ENCODE data around the gene LCOR.
"Not testable (repeated sequence)": the region's sequence is repeated elsewhere in the genome, so short reads cannot be mapped to it uniquely, and the experiment has no call there.

The LCOR gene

DNA sequence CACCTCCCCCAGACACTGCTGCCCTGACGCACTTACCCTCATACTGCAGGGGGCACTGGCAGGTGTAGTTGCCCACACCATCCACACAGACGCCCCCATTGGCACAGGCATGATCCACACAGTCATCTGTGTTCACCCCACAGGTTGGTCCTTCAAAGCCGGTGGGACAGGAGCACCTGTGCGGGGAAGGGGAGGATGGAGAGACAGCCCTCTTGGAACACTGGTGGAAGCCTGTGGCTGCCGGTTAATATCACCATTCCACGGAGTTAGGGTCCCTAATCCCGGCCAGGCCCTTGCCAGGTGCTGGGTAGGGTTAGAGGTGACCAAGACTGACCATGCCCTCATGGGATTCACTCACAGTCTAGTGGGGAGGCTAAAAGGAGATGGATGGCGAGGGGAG is 181.9 kb downstream of the LCOR start:
- DNase-seq (ENCODE audit: low spot score), result no peak

DNA sequence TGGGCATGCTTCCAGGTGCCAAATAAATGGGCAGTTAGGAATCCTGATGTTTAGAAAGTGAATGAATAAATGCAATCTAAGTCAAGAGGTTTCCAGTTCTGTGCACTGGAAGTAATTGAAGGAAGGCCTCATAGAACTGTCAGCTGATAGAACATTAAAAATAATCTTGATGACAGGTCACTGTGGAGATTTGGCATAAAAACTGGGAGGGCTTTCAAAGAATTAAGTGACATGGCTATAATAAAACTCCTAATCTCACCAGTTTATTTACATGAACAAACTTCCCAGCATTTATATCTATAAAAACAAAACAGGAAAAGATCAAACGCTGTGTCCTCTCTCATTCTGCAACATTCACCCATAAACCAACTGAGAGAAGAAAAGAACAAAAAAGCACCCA is 183.1 kb downstream of the LCOR start:
- no peak for DNase-seq (ENCODE audit: low spot score)

DNA sequence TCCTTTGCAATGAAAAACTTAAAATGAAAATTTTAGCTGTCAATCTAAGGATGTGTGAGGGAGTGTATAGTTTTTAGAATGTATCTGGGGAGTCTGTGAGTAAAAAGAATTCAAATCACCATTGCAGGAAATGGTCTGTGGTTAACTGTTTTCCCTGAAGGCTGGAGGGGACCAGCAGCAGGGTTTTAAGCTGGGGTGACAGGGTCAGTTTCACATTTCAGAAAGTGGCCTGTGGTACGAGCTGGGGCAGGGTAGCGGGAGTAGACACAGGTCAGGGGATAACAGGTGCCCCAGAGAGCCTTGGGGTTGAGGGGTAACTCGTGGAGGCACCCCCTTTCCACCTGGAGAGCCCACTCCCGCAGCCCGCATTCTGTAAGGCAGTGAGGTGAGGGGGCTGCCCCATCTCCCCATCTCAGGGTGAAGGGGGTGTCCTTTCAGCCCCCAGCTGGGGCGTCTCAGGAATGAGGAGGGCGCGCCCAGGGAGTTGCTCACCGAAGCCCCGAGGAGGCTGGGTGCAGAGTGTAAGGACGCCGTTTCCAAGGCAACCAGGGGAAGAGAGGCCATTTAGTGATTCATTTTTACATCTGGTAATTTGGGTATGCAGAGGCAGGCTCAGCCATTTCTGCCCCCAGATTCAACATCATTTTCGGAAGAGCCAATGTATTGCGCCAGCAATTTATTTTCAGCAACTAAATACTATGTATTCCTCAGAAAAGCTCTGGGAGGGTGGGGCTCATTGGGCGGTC is 184.8 kb downstream of the LCOR start:
- DNase-seq (ENCODE audit: low spot score), result peak; percentile 42

GRCh38 chr10:97017474-97017903 is 185.4 kb downstream of the LCOR start:
- no peak for DNase-seq (ENCODE audit: low spot score)

GRCh38 chr10:97018251-97019212 is 186.4 kb downstream of the LCOR start:
- no peak for DNase-seq (ENCODE audit: low spot score)

DNA sequence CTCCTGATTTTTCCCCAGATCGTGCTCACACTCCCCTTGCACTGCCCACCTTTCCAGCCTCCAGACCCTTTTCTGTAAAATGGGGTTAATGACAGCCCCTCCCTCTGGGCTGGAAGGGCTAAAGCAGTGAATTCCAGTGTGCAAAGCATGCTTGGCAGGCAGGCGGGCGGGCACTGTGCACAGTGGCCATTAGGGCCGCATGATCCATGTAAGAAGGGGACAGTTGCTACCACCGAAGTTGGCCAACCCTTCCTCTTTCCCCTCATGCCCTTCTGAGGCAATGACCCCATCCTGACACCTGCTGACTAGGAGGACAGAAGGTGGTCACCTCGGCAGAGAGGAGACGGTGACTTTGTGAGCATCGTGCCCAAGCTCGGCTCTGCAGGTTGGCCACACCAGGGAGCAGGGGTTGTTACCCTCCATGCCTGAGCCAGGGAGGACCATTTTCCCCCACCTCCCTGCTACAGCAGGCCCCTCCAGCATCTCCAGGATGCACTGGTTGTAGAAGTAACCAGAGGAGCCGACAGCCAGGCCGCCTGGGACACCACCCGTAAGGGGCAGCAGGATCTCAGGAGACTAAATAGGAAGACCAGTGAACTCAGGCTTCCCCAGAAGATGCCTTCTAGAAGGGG is 187.2 kb downstream of the LCOR start:
- DNase-seq (ENCODE audit: low spot score), result no peak

- DNase-seq (ENCODE audit: low spot score), result peak; percentile 21
These were observed 188.6 kb downstream of the LCOR start for GRCh38 chr10:97020452-97021400.

GRCh38 chr10:97022616-97023015 is 190.5 kb downstream of the LCOR start:
- no peak for DNase-seq (ENCODE audit: low spot score)

DNA sequence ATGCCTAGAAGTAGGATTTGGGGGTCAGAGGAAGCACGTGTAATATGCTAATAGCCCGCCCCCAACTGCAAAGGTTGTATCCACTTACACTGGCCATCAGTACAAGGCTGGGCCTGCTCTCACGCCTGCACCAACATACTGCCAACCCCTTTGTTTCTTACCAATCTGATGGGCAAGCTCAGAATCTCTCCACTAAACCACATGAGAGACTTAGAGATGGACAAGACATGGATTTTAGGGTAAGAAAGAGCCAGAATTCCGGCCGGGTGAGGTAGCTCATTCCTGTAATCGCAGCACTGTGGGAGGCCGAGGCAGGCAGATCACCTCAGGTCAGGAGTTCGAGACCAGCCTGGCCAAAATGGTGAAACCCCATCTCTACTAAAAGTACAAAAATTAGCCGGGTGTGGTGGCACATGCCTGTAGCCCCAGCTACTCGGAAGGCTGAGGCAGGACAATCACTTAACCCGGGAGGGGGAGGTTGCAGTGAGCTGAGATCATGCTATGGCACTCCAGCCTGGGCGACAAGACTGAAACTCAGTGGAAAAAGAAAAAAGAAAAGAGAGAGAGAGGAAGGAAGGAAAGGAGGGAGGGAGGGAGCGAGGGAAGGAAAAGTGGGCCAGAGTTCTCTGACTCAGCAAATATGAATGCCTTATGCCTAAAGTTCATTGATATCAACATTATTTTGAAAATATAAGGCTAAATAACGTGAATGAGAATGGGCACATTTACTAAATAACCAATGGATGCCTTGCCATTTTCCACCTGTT is 191.5 kb downstream of the LCOR start:
- no peak for DNase-seq (ENCODE audit: low spot score)

GRCh38 chr10:97024168-97025073 is 192.3 kb downstream of the LCOR start:
- no peak for DNase-seq (ENCODE audit: low spot score)

GRCh38 chr10:97025613-97026242 is 193.6 kb downstream of the LCOR start:
- peak; percentile 65 for DNase-seq (ENCODE audit: low spot score)

DNA sequence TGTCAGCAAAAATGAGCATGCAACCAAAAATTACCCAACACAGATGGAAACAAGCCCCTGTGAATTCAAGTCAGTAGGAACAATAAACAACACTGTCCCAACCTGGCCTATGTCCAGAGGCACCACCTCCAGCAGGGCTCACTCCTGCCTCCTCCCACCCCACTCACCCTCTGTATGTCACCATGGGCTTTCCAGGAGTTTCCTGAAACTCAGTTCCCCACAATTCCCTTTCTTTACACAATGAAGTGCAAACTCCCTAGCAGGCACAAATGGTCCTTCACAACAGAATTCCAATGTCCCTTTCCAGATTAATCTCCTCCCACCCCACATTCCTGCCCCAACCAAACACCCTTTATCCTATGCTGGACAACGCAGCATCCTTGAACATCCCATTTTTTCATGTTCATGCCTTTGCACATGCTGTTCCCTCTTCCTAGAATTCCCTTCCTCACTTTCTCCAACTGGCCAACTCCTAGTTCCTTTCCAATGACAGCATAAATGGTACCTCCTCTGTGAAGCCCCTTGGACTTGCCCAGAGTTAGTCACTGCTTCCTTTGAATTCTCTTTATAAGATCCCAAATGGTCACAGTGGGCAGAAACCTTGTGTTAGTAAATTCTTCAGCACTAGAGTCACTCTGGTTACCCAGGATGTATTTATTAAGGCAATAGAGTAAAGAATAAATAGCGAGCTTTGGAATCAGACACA is 196.2 kb downstream of the LCOR start:
- no peak for DNase-seq (ENCODE audit: low spot score)

GRCh38 chr10:97028832-97029178 is 196.7 kb downstream of the LCOR start:
- DNase-seq (ENCODE audit: low spot score), result no peak

DNA sequence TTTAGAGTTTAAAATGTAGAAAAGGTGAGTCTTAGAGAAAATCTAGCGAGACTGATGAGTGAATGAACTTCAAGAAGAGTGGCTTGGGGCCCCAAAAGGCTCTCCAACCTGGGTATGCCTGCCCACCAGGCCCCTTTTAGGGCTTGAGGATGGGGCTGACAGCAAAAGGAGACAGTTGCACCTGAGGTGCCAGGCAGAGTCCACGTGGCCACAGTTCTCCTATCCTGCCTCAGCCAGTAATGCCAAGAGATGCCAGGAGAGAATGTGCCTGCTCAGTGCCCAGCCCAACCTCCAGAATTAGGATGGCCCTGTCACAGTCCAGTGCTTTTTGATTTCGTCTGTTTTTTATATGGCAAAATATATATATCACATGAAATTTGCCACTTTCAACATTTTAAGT is 197.2 kb downstream of the LCOR start:
- no peak for DNase-seq (ENCODE audit: low spot score)

DNA sequence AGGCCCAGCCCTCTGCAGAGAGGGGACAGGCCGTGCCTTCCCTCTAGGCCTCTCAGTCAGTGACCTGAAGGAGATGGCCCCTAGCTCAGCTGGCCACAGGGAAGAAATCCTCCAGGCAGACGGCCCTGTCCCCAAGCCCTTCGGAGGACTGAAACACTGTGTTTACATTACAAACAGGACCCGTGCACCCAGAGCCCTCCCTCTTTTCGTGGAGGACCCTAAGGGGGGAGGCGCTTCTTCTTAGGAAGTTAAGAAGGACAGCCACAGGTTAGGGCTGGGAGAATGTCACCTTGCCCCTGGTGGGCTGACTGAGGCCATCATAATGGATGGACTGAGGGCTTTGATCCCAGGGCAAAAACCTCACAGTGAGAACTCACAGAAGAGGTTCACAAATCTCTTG is 198.8 kb downstream of the LCOR start:
- DNase-seq (ENCODE audit: low spot score), result no peak

- DNase-seq (ENCODE audit: low spot score), result no peak
These were observed 199.4 kb downstream of the LCOR start for GRCh38 chr10:97031459-97031858.

DNA sequence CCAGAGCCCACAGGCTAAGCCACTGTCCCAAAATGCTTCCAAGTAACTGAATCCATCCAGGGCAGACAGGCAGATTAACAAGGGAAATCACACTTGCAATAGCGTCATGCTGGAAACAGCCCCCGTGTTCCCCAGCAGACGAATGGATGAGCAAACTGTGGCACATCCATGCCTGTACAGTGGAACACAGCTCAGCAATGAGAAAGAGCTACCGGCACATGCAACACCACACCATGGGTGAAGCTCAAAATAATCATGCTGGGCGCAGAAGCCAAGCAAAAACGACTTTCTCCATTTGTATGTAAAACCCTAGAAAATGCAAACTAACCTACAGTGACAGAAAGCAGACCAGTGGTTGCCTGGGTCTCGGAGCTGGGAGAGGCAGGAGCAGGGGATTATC is 200.5 kb downstream of the LCOR start:
- no peak for DNase-seq (ENCODE audit: low spot score)

DNA sequence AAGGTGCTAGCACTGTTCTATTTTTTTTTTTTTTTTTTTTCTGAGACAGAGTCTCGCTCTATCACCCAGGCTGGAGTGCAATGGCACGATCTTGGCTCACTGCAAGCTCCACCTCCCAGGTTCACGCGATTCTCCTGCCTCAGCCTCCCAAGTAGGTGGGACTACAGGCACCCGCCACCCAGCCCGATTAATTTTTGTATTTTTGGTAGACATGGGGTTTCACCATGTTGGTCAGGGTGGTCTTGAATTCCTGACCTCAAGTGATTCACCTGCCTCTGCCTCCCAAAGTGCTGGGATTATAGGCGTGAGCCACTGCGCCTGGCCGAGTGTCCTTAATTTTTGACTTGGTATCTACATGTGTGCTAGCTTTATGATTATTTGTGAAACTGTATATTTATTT is 201.7 kb downstream of the LCOR start:
- not testable (repeated sequence) for DNase-seq (ENCODE audit: low spot score)

DNA sequence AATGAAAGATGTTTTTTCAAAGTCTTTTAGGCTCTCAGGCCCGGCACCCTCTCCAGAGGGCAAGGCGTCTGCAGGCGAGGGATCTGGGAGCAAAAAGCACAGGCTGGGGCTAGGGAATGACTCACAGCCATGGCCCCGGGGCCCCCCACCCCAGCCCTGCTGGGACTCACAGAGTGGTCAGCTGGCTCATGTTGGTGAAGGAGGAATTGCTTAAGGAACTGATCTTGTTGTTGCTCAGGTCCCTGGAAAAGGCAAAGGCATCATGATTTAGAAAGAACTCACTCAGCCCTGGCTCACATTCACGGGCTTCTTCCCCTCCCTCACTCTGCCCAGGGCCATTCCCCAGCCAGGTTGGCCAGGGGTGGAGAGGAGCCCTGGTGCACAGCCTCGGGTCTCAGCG is 202.2 kb downstream of the LCOR start:
- no peak for DNase-seq (ENCODE audit: low spot score)
